Stimulated activated CD4-positive, alpha-beta T cell treated with anti-CD3 and anti-CD28 coated beads, Interleukin-15, amount 100 ng/mL, for 1 hour (primary cell): Measurements from ENCODE around the gene HSD11B2.

ENCODE experiments used
- DNase-seq, 2 donors: peaks; one replicate each; pipeline ENCODE4 v3.0.0-alpha.2; 2020; ENCODE audit warnings: low read depth in 1 of 2, low spot score in 1 of 2

The HSD11B2 gene

GRCh38 chr16:67430977-67431774 is at the start of gene HSD11B2:
HSD11B2 (plus strand) TSS chr16:67431121; CDS start chr16:67431249, 128 bp downstream.
- no peak for DNase-seq

GRCh38 chr16:67383284-67383683 is 47.6 kb upstream of the HSD11B2 start:
- DNase-seq: no peak

- DNase-seq: no peak
These were observed 46.0 kb upstream of the HSD11B2 start for GRCh38 chr16:67384778-67385510.

GRCh38 chr16:67386861-67387455 is 44.0 kb upstream of the HSD11B2 start:
- DNase-seq: no peak

GRCh38 chr16:67387479-67388079 is 43.3 kb upstream of the HSD11B2 start:
- no peak for DNase-seq

- DNase-seq: no peak
These were observed 42.7 kb upstream of the HSD11B2 start for GRCh38 chr16:67388191-67388590.

GRCh38 chr16:67388591-67388990 is 42.3 kb upstream of the HSD11B2 start:
- DNase-seq: no peak

GRCh38 chr16:67389911-67390815 is 40.8 kb upstream of the HSD11B2 start:
- no peak for DNase-seq

GRCh38 chr16:67390816-67391423 is 40.0 kb upstream of the HSD11B2 start:
- DNase-seq: no peak

- DNase-seq: no peak
These were observed 39.3 kb upstream of the HSD11B2 start for GRCh38 chr16:67391424-67392300.

- DNase-seq: no peak
These were observed 38.4 kb upstream of the HSD11B2 start for GRCh38 chr16:67392301-67393059.

GRCh38 chr16:67393111-67393787 is 37.7 kb upstream of the HSD11B2 start, which contains the start of gene TPPP3:
TPPP3 (minus strand) TSS chr16:67393498; CDS start chr16:67391111, 2,387 bp downstream.
- DNase-seq: no peak

- no peak for DNase-seq
These were observed 37.1 kb upstream of the HSD11B2 start for GRCh38 chr16:67393788-67394154.

- no peak for DNase-seq
These were observed 36.5 kb upstream of the HSD11B2 start for GRCh38 chr16:67394155-67395104.

- no peak for DNase-seq
These were observed 35.8 kb upstream of the HSD11B2 start for GRCh38 chr16:67395105-67395457.

GRCh38 chr16:67395458-67396158 is 35.3 kb upstream of the HSD11B2 start:
- DNase-seq: no peak
